Neural cell (in vitro differentiated cells): ENCODE measurements around the gene RPS6KA2.

Source experiments
- EZH2 ChIP-seq: fragments of 200-600, 300-800 bp; shearing (Covaris generic), sonication (generic); IDR thresholded peaks from 2 replicates; pipeline ENCODE4 v1.6.1; 2014; ENCODE audit warnings: antibody characterized with exemption, low read length, borderline replicate concordance, mild to moderate bottlenecking; ENCODE audit not compliant: insufficient read depth, poor library complexity, severe bottlenecking
- POLR2AphosphoS5 ChIP-seq: IDR thresholded peaks from 2 replicates; pipeline ENCODE4 v1.6.1; 2012
- TF ChIP-seq, protein P1 (sequence below): fragments of 450-650 bp; IDR thresholded peaks from 2 replicates; pipeline ENCODE4 v1.5.1; 2014; ENCODE audit warnings: antibody characterized with exemption, mild to moderate bottlenecking, moderate library complexity; ENCODE audit not compliant: poor library complexity, severe bottlenecking

DNA sequence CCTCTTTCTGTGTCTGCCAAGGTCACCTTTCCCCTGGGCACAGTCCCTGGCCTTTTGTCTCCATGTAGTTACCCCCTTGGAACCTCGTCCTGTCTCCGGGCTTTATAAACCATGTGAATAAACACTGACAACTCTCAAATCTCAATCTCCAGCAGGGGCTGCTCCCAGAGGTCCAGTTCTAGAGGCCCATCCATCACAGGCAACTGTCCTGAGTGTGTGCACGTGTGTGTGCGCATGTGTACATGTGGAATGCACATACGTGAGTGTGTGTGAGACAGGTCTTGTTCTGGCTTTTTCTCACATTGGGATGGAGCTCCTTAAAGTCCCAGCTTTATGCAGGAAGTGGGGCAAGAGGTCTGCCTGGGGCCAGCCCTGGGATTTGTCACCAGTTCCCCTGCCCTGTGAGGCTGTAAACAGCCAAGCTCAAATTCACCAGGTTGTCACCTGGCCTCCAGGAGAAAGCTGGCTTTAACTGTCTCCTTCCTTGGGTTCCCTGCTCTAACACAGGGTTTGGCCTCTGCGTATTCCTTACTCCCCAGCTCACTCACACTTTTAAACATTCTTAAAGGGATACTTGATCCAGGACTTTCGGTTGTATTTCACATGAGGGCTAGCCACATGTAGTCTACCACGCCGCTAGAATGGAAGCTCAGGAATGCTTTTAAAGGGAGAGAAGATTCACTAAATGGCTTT, 83.3 kb downstream of the RPS6KA2 start:
- no peak for TF ChIP-seq EZH2
- TF ChIP-seq POLR2AphosphoS5, result no peak
- TF ChIP-seq, protein P1, sequence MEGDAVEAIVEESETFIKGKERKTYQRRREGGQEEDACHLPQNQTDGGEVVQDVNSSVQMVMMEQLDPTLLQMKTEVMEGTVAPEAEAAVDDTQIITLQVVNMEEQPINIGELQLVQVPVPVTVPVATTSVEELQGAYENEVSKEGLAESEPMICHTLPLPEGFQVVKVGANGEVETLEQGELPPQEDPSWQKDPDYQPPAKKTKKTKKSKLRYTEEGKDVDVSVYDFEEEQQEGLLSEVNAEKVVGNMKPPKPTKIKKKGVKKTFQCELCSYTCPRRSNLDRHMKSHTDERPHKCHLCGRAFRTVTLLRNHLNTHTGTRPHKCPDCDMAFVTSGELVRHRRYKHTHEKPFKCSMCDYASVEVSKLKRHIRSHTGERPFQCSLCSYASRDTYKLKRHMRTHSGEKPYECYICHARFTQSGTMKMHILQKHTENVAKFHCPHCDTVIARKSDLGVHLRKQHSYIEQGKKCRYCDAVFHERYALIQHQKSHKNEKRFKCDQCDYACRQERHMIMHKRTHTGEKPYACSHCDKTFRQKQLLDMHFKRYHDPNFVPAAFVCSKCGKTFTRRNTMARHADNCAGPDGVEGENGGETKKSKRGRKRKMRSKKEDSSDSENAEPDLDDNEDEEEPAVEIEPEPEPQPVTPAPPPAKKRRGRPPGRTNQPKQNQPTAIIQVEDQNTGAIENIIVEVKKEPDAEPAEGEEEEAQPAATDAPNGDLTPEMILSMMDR, result no peak
